CD14-positive monocyte (primary cell): Measurements from ENCODE around the gene FBXL15. TPM values are rescaled to one million over a fixed set of nuclear protein-coding genes. Genes with fewer than 3 reads are reported as not detected.

ENCODE experiments used
- DNase-seq, 3 donors: peaks; one replicate each; pipeline ENCODE4 v3.0.0-alpha.2; 2011 to 2022
- H2AFZ ChIP-seq: 2 replicates; pipeline ENCODE4 v1.6.0; 2012; ENCODE audit warnings: mild to moderate bottlenecking, low read depth, low read length, inconsistent platforms; ENCODE audit not compliant: insufficient read depth, poor library complexity, severe bottlenecking
- H3K27ac ChIP-seq, 2 donors: 1 replicate in 1 of 2; 2 replicates in 1 of 2; pipeline ENCODE4 v1.5.1; 2012 to 2013; ENCODE audit warnings: low read length in 2 of 2, control low read depth in 1 of 2, inconsistent platforms in 1 of 2, low read depth in 1 of 2, mild to moderate bottlenecking in 1 of 2
- H3K27me3 ChIP-seq, 2 donors: one replicate each; pipeline versions ENCODE4 v1.6.0 to v1.6.1; 2011 to 2013; ENCODE audit warnings: low read length in 2 of 2; ENCODE audit not compliant: control insufficient read depth in 2 of 2, insufficient read depth in 2 of 2
- H3K36me3 ChIP-seq, 2 donors: replicated peaks in 1 of 2; 1 replicate in 1 of 2; 2 replicates in 1 of 2; pipeline versions ENCODE4 v1.5.1 to v1.6.1; 2012 to 2013; ENCODE audit warnings: low read length in 2 of 2, control low read depth in 1 of 2, inconsistent platforms in 1 of 2, mild to moderate bottlenecking in 1 of 2; ENCODE audit not compliant: insufficient read depth in 2 of 2, control insufficient read depth in 1 of 2
- H3K4me1 ChIP-seq, 2 donors: 1 replicate in 1 of 2; 2 replicates in 1 of 2; pipeline versions ENCODE4 v1.5.1 to v1.6.1; 2012 to 2013; ENCODE audit warnings: low read length in 2 of 2, control low read depth in 1 of 2, inconsistent platforms in 1 of 2, mild to moderate bottlenecking in 1 of 2, moderate library complexity in 1 of 2; ENCODE audit not compliant: insufficient read depth in 2 of 2, control insufficient read depth in 1 of 2
- H3K4me2 ChIP-seq: replicated peaks from 2 replicates; pipeline ENCODE3; 2012; ENCODE audit warnings: low read length, moderate library complexity, mild to moderate bottlenecking; ENCODE audit not compliant: poor library complexity, severe bottlenecking; ENCODE audit errors: extremely low read depth
- H3K4me3 ChIP-seq, 3 experiments: fragments of 200-600 bp in 1 of 3; sonication (generic) in 1 of 3; replicated peaks in 1 of 3; 1 replicate in 2 of 3; 2 replicates in 1 of 3; pipeline ENCODE4 v1.5.1; 2011 to 2013; ENCODE audit warnings: low read length in 3 of 3, mild to moderate bottlenecking in 3 of 3, control low read depth in 2 of 3, low read depth in 2 of 3, inconsistent platforms in 1 of 3, moderate library complexity in 1 of 3
- H3K79me2 ChIP-seq: 2 replicates; pipeline ENCODE4 v1.6.0; 2012; ENCODE audit warnings: mild to moderate bottlenecking, control low read depth, inconsistent platforms, low read length, moderate library complexity; ENCODE audit not compliant: insufficient read depth
- H3K9ac ChIP-seq: 2 replicates; pipeline ENCODE4 v1.6.0; 2017; ENCODE audit warnings: low read length, mild to moderate bottlenecking; ENCODE audit not compliant: insufficient read depth, poor library complexity, severe bottlenecking
- H3K9me3 ChIP-seq, 2 donors: replicated peaks in 1 of 2; 1 replicate in 1 of 2; 2 replicates in 1 of 2; pipeline versions ENCODE4 v1.5.1 to v1.6.1; 2012 to 2013; ENCODE audit warnings: low read length in 2 of 2, control low read depth in 1 of 2; ENCODE audit not compliant: control insufficient read depth in 1 of 2, insufficient read depth in 1 of 2
- H4K20me1 ChIP-seq: 2 replicates; pipeline ENCODE4 v1.6.0; 2012; ENCODE audit warnings: mild to moderate bottlenecking, low read length, control low read depth, moderate library complexity; ENCODE audit not compliant: insufficient read depth
- H3K27ac Mint-ChIP-seq, 7 donors: one replicate each; pipeline ENCODE4 v1.8.0; 2020; ENCODE audit warnings: mild to moderate bottlenecking in 7 of 7, mixed read lengths in 7 of 7, moderate library complexity in 6 of 7, inconsistent platforms in 2 of 7
- H3K27me3 Mint-ChIP-seq, 3 donors: one replicate each; pipeline ENCODE4 v1.8.0; 2021 to 2022; ENCODE audit warnings: low read depth in 3 of 3, mild to moderate bottlenecking in 3 of 3, mixed read lengths in 3 of 3, moderate library complexity in 3 of 3, inconsistent platforms in 1 of 3
- H3K36me3 Mint-ChIP-seq, 2 donors: one replicate each; pipeline ENCODE4 v1.8.0; 2020; ENCODE audit warnings: mixed read lengths in 2 of 2, inconsistent platforms in 1 of 2, mild to moderate bottlenecking in 1 of 2
- H3K4me1 Mint-ChIP-seq: one replicate; pipeline ENCODE4 v1.8.0; 2020; ENCODE audit warnings: mild to moderate bottlenecking, mixed read lengths
- H3K4me3 Mint-ChIP-seq, 2 donors: one replicate each; pipeline ENCODE4 v1.8.0; 2020; ENCODE audit warnings: mild to moderate bottlenecking in 2 of 2, mixed read lengths in 2 of 2, moderate library complexity in 1 of 2
- H3K9me3 Mint-ChIP-seq, 7 donors: one replicate each; pipeline ENCODE4 v1.8.0; 2020 to 2022; ENCODE audit warnings: mixed read lengths in 7 of 7, mild to moderate bottlenecking in 6 of 7, moderate library complexity in 6 of 7, inconsistent platforms in 2 of 7
- WGBS: methylation state at CpG from one replicate; pipeline ENCODE4 v1.1.5; 2013; ENCODE audit warnings: missing lambda C conversion rate; ENCODE audit not compliant: insufficient coverage; 5-methylcytosine and 5-hydroxymethylcytosine counted together
- intact Hi-C, 2 donors: fragments of 100-400 bp; cut with micrococcal nuclease; formaldehyde crosslinking; loops; one replicate each; pipeline versions ENCODE4 v1.15.0 to v1.15.1; 2023
- polyA plus RNA-seq, 3 donors: library from polyadenylated mRNA; depleted of rRNA in 1 of 3; unstranded in 2 of 3; stranded (reverse) in 1 of 3; fragments of 300-500 nt in 2 of 3; fragments of >200 nt in 1 of 3; fragmentation: Illumina TruSeq in 2 of 3; gene quantifications; 1 replicate in 2 of 3; 2 replicates in 1 of 3; pipeline ENCODE4 v1.2.3, GENCODE V29; 2012 to 2021
- TF ChIP-seq, protein P1 (sequence below): fragments of 200-600 bp; IDR thresholded peaks from one replicate; pipeline ENCODE4 v1.8.0; 2022; ENCODE audit warnings: antibody characterized with exemption, mild to moderate bottlenecking

Gene FBXL15
- polyA plus RNA-seq, 3 donors, result 16.0 to 36.3 (median 25.5) TPM

DNA sequence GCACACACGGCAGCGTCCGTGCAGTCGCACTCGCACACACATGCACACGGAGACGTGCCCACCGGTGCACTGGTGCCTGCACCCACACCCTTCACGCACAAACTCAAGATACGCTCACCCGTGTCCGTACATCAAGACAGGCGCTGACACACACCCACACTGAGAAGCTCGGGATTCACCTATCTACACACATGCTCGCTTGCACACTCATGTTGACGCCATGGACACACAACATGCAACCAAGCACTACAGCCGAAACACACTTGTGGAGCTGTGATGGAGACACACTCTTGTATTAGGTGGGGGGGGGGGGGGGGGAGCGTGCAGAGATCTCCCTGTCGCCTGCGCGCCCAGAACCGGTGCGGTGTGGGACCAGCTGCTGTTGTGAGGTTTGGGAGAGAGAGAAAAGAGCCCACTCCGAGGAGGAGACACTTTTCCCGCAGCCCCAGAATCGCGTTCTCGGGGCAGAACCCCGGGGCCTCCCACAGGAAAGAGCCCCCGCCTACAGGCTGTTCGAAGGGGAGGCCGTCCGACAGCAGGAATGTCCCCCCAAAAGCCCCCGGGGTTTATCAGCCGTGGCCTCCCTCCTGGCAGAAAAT, 25.7 kb upstream of the FBXL15 start:
- Histone ChIP-seq H3K27me3 (peaks cover 0 to 13% of the 10 kb centered on the region in 2 donors), H3K79me2 (peaks cover 19% of the 10 kb centered on the region), H3K27ac (peak overlapping the region; percentile 96 to 100), H3K4me3 (peak overlapping the region; percentile 84 to 94 (median 89)), H2AFZ (no peak overlapping the region), H3K36me3 (peaks cover 23 to 27% of the 10 kb centered on the region in 2 donors), H3K4me2 (peak overlapping the region; percentile 78), H3K4me1 (peaks cover 32 to 46% of the 10 kb centered on the region in 2 donors), H3K9me3 (no peaks in the 10 kb centered on the region), H3K9ac (peak overlapping the region; percentile 99), H4K20me1 (peaks cover 39% of the 10 kb centered on the region)
- H3K4me1 Mint-ChIP-seq, result peaks cover 37% of the 10 kb centered on the region
- H3K27me3 Mint-ChIP-seq, result peaks cover 9 to 23% (median 17%) of the 10 kb centered on the region in 3 donors
- H3K36me3 Mint-ChIP-seq, result peaks cover 29 to 37% of the 10 kb centered on the region in 2 donors
- TF ChIP-seq, protein P1, sequence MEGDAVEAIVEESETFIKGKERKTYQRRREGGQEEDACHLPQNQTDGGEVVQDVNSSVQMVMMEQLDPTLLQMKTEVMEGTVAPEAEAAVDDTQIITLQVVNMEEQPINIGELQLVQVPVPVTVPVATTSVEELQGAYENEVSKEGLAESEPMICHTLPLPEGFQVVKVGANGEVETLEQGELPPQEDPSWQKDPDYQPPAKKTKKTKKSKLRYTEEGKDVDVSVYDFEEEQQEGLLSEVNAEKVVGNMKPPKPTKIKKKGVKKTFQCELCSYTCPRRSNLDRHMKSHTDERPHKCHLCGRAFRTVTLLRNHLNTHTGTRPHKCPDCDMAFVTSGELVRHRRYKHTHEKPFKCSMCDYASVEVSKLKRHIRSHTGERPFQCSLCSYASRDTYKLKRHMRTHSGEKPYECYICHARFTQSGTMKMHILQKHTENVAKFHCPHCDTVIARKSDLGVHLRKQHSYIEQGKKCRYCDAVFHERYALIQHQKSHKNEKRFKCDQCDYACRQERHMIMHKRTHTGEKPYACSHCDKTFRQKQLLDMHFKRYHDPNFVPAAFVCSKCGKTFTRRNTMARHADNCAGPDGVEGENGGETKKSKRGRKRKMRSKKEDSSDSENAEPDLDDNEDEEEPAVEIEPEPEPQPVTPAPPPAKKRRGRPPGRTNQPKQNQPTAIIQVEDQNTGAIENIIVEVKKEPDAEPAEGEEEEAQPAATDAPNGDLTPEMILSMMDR, result no peak
- intact Hi-C loops, result loop anchor here (2.0 to 10.0 kb wide), 5 partner anchors 38 to 190 kb away; partner anchors contain the start of genes ACTR1A (in 1 of the 2), CUEDC2 (in 1 of the 2) and SUFU (in 1 of the 2)
- H3K9me3 Mint-ChIP-seq, result no peaks in the 10 kb centered on the region
- WGBS, result 1% methylated on average over 25 of the region's 35 CpGs
- DNase-seq, result peak; percentile 23 to 83 (median 59)
- peak overlapping the region; percentile 98 to 100 (median 99) for H3K27ac Mint-ChIP-seq
- peak overlapping the region; percentile 91 to 95 for H3K4me3 Mint-ChIP-seq

DNA sequence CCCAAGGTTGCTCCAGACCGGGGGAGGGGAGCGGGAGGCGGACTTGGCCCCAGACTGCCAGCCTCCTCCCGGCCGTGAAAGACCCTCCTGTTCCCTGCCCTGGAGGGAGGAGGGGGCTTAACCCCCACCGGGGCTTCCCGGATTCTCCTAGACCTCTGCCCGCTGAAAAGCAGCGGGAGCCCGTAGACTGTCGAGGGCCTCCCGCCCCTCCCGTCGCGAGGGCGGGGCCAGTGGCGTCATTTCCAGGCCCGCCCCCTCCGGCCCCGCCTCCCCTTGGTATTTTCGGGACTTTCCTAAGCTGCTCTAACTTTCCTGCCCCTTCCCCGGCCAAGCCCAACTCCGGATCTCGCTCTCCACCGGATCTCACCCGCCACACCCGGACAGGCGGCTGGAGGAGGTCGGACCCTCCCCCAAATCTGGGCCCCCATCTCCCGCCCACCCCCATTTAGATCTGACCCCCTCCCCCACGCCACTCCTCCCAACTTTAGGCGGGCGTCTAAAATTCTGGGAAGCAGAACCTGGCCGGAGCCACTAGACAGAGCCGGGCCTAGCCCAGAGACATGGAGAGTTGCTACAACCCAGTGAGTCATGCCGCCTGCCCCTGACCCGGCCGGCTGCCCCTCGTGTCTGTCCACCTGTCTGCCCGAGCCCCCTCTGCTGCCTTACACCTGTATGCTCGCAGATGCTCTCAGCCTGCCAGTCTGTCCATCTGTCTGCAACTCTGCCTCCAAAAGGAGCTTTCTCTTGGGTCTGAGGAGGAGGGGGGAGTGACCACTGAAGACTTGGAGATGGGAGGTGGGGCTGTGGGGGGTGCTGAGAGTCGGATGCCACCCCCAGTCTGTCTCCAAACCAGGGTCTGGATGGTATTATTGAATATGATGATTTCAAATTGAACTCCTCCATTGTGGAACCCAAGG, 25.0 kb upstream of the FBXL15 start, which contains the start of gene NFKB2:
TSS of gene NFKB2 (plus strand) at position 306 of the 917 bp plus-strand sequence. CDS start at position 561, 255 bp downstream.
- peaks cover 19% of the 10 kb centered on the region for H3K79me2 ChIP-seq

More for the DNA sequence above, 25.0 kb upstream of the FBXL15 start, which contains the start of gene NFKB2:
- peak; percentile 92 to 96 (median 95) for DNase-seq
- Histone ChIP-seq H3K4me2 (peak within 1 kb of the TSS; percentile 78), H3K4me1 (peaks cover 33 to 48% of the 10 kb centered on the region in 2 donors), H3K4me3 (peak within 1 kb of the TSS; percentile 84 to 94 (median 89)), H3K36me3 (peaks cover 30 to 34% of the 10 kb centered on the region in 2 donors), H4K20me1 (peaks cover 47% of the 10 kb centered on the region), H2AFZ (no peak within 1 kb of the TSS), H3K27ac (peak within 1 kb of the TSS; percentile 96 to 100), H3K9me3 (no peaks in the 10 kb centered on the region), H3K27me3 (peaks cover 0 to 13% of the 10 kb centered on the region in 2 donors), H3K9ac (peak within 1 kb of the TSS; percentile 99)
- intact Hi-C loops, result loop anchor here (2.0 to 10.0 kb wide), 4 partner anchors 37 to 189 kb away; partner anchors contain the start of genes ACTR1A (in 1 of the 2), CUEDC2 (in 1 of the 2) and SUFU (in 1 of the 2)
- peaks cover 36 to 45% of the 10 kb centered on the region in 2 donors for H3K36me3 Mint-ChIP-seq
- no peaks in the 10 kb centered on the region for H3K9me3 Mint-ChIP-seq
- H3K4me1 Mint-ChIP-seq, result peaks cover 39% of the 10 kb centered on the region
- under 1% methylated on average over 34 of the region's 42 CpGs for WGBS
- H3K27ac Mint-ChIP-seq, result peak within 1 kb of the TSS; percentile 98 to 100 (median 99)
- H3K4me3 Mint-ChIP-seq, result peak within 1 kb of the TSS; percentile 91 to 95
- TF ChIP-seq, protein P1, result no peak
- H3K27me3 Mint-ChIP-seq, result peaks cover 6 to 16% (median 11%) of the 10 kb centered on the region in 3 donors
